Trophoblast cell (in vitro differentiated cells and primary cell): ENCODE measurements around the gene NFRKB.
"Not testable (repeated sequence)": the region's sequence is repeated elsewhere in the genome, so short reads cannot be mapped to it uniquely, and the experiment has no call there.

Experiments
- DNase-seq, 2 donors: peaks; one replicate each; pipeline ENCODE4 v3.0.0-alpha.2; 2016
- H2AFZ ChIP-seq: 2 replicates; pipeline ENCODE4 v1.6.1; 2013; ENCODE audit warnings: low read length, moderate library complexity, mild to moderate bottlenecking; ENCODE audit not compliant: insufficient read depth, poor library complexity
- H2AK5ac ChIP-seq: 2 replicates; pipeline ENCODE4 v1.6.1; 2013; ENCODE audit warnings: mild to moderate bottlenecking, low read length
- H2BK120ac ChIP-seq: 2 replicates; pipeline ENCODE4 v1.6.1; 2013; ENCODE audit warnings: low read length, mild to moderate bottlenecking, moderate library complexity; ENCODE audit not compliant: insufficient read depth, poor library complexity
- H2BK12ac ChIP-seq: 2 replicates; pipeline ENCODE4 v1.6.1; 2013; ENCODE audit warnings: mild to moderate bottlenecking, low read length, moderate library complexity
- H2BK5ac ChIP-seq: 2 replicates; pipeline ENCODE4 v1.6.1; 2013; ENCODE audit warnings: low read length, low read depth, moderate library complexity, mild to moderate bottlenecking; ENCODE audit not compliant: poor library complexity
- H3K14ac ChIP-seq: 2 replicates; pipeline ENCODE4 v1.6.1; 2013; ENCODE audit warnings: mild to moderate bottlenecking, low read length
- H3K18ac ChIP-seq: 2 replicates; pipeline ENCODE4 v1.6.1; 2013; ENCODE audit warnings: mild to moderate bottlenecking, low read length
- H3K23ac ChIP-seq: 2 replicates; pipeline ENCODE4 v1.6.1; 2013; ENCODE audit warnings: low read length
- H3K27ac ChIP-seq: 2 replicates; pipeline ENCODE4 v1.5.1; 2013; ENCODE audit warnings: low read depth, mild to moderate bottlenecking, inconsistent platforms, low read length, moderate library complexity
- H3K27me3 ChIP-seq: 2 replicates; pipeline ENCODE4 v1.6.1; 2013; ENCODE audit warnings: inconsistent platforms, mild to moderate bottlenecking, low read length, moderate library complexity; ENCODE audit not compliant: insufficient read depth
- H3K36me3 ChIP-seq, 2 experiments: 1 replicate in 1 of 2; 2 replicates in 1 of 2; pipeline ENCODE4 v1.6.1; 2013; ENCODE audit warnings: low read length in 2 of 2, mild to moderate bottlenecking in 2 of 2, moderate library complexity in 1 of 2; ENCODE audit not compliant: insufficient read depth in 2 of 2, control insufficient read depth in 1 of 2
- H3K4ac ChIP-seq: 2 replicates; pipeline ENCODE4 v1.6.1; 2013; ENCODE audit warnings: low read depth, mild to moderate bottlenecking, low read length, moderate library complexity
- H3K4me1 ChIP-seq, 2 experiments: 1 replicate in 1 of 2; 2 replicates in 1 of 2; pipeline ENCODE4 v1.6.1; 2013; ENCODE audit warnings: low read length in 2 of 2, mild to moderate bottlenecking in 2 of 2, moderate library complexity in 1 of 2; ENCODE audit not compliant: insufficient read depth in 2 of 2, control insufficient read depth in 1 of 2
- H3K4me2 ChIP-seq: 2 replicates; pipeline ENCODE4 v1.6.1; 2013; ENCODE audit warnings: inconsistent platforms, mild to moderate bottlenecking, low read length, moderate library complexity
- H3K4me3 ChIP-seq: 2 replicates; pipeline ENCODE4 v1.5.1; 2013; ENCODE audit warnings: mild to moderate bottlenecking, low read depth, low read length, inconsistent platforms
- H3K79me1 ChIP-seq: one replicate; pipeline ENCODE4 v1.6.1; 2013; ENCODE audit warnings: low read length
- H3K79me2 ChIP-seq: 2 replicates; pipeline ENCODE4 v1.6.1; 2013; ENCODE audit warnings: low read length, mild to moderate bottlenecking; ENCODE audit not compliant: control insufficient read depth, insufficient read depth, poor library complexity
- H3K9ac ChIP-seq: 2 replicates; pipeline ENCODE4 v1.6.1; 2013; ENCODE audit warnings: mild to moderate bottlenecking, low read length
- H3K9me3 ChIP-seq: 2 replicates; pipeline ENCODE4 v1.6.1; 2013; ENCODE audit warnings: low read depth, mild to moderate bottlenecking, control low read depth, inconsistent platforms, low read length; ENCODE audit not compliant: insufficient read depth
- H4K12ac ChIP-seq: 2 replicates; pipeline ENCODE4 v1.6.1; 2013; ENCODE audit warnings: low read depth, mild to moderate bottlenecking, low read length, moderate library complexity
- H4K8ac ChIP-seq: 2 replicates; pipeline ENCODE4 v1.6.1; 2013; ENCODE audit warnings: low read depth, mild to moderate bottlenecking, low read length, moderate library complexity
- H4K91ac ChIP-seq: one replicate; pipeline ENCODE4 v1.6.1; 2013; ENCODE audit warnings: low read depth, mild to moderate bottlenecking, low read length, moderate library complexity
- WGBS: extraction: QIAGEN DNeasy Blood & Tissue Kit; methylation state at CpG from one replicate; pipeline ENCODE4 v1.1.7; 2013; ENCODE audit warnings: missing lambda C conversion rate; ENCODE audit not compliant: insufficient read length, insufficient coverage; ENCODE audit errors: extremely low coverage; 5-methylcytosine and 5-hydroxymethylcytosine counted together

The NFRKB gene

DNA sequence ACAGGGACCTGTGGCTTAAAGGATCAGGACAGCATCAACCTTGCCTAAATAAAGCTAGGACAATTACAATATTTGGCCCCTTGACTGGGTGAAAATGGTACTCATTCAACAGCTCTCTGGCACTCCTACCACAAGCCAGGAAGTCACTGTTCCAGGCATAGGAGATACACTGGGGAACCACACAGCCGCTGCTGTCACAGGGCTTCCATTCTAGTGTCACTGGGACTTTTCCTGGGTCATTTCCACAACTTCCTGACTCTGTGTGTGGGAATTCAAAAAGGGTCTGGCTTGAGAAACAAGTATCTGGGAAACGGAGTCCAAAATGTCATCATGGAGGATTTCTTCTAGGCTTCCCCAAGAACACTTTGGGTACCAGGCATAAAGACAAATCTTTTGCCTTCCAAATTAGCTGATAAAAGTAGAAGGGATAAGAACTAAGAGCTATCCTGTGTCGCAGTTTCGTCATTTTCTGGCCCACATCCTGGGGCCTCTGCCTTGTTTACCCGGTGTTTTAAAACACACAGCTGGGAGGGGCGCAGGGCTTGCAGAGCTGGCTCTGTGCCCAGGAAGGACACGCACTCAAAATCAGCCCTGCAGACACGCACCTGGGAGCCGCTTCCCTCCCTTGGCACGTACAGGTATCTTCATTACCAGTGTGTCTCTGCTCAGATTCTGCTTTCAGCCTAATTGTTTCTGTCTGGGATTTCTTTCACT lies 41.7 kb downstream of the NFRKB start:
- H3K4me3 ChIP-seq, result no peak overlapping the region
- no peak overlapping the region for H3K23ac ChIP-seq
- no peaks in the 10 kb centered on the region for H3K27me3 ChIP-seq
- peaks cover 4% of the 10 kb centered on the region for H3K79me1 ChIP-seq
- no CpG with 5 or more reads among the region's 10 CpGs for WGBS
- DNase-seq, result peak in 1 of 2 donors; percentile 19
- H3K4me1 ChIP-seq, result peaks cover 6% of the 10 kb centered on the region in 2 experiments
- H3K9me3 ChIP-seq, result peaks cover 2% of the 10 kb centered on the region
- H4K8ac ChIP-seq, result no peak overlapping the region
- no peak overlapping the region for H3K4me2 ChIP-seq
- H2BK120ac ChIP-seq, result no peak overlapping the region
- H2AK5ac ChIP-seq, result no peak overlapping the region
- no peaks in the 10 kb centered on the region for H3K36me3 ChIP-seq
- H2AFZ ChIP-seq, result no peak overlapping the region
- no peak overlapping the region for H2BK5ac ChIP-seq
- no peak overlapping the region for H4K91ac ChIP-seq
- H4K12ac ChIP-seq, result no peak overlapping the region
- H3K27ac ChIP-seq, result no peak overlapping the region
- no peak overlapping the region for H3K18ac ChIP-seq
- H3K4ac ChIP-seq, result no peak overlapping the region
- no peak overlapping the region for H2BK12ac ChIP-seq
- H3K14ac ChIP-seq, result no peak overlapping the region
- H3K9ac ChIP-seq, result no peak overlapping the region
- no peaks in the 10 kb centered on the region for H3K79me2 ChIP-seq

DNA sequence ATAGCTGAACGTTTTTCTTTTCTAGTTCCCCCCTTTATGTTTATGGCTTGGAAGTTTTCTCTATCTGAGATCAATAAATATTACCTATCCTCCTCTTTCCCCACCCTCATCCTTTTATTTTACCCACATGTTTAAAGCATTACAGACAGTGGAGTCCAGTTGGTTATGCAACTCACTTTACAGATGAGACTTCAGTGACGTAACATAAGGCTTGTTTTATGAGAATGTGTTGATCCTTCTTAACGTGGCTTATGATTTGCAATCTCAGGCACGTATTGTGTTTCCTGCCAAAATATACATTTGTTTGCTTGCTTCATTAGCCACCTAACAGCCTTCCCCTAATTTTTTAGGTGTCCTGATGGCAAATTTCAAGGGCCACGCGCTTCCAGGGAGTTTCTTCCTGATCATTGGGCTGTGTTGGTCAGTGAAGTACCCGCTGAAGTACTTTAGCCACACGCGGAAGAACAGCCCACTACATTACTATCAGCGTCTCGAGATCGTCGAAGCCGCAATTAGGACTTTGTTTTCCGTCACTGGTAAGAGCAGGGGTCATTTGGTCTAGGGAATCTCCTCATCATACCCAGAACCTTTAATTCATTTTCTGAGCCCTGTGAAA lies 43.1 kb downstream of the NFRKB start:
- Histone ChIP-seq H2BK5ac (no peak overlapping the region), H4K91ac (no peak overlapping the region), H2AFZ (no peak overlapping the region), H4K8ac (no peak overlapping the region), H3K27me3 (no peaks in the 10 kb centered on the region), H3K14ac (no peak overlapping the region), H2BK120ac (no peak overlapping the region), H3K4me3 (no peak overlapping the region), H3K79me1 (peaks cover 4% of the 10 kb centered on the region), H3K9me3 (peaks cover 2% of the 10 kb centered on the region), H3K4me2 (no peak overlapping the region), H3K27ac (no peak overlapping the region), H3K4me1 (peaks cover 6 to 8% of the 10 kb centered on the region in 2 experiments), H3K79me2 (no peaks in the 10 kb centered on the region), H2BK12ac (no peak overlapping the region), H4K12ac (no peak overlapping the region), H3K4ac (no peak overlapping the region), H3K18ac (no peak overlapping the region), H3K36me3 (no peaks in the 10 kb centered on the region), H2AK5ac (no peak overlapping the region), H3K9ac (no peak overlapping the region), H3K23ac (no peak overlapping the region)
- peak in 1 of 2 donors; percentile 78 for DNase-seq
- WGBS, result no CpG with 5 or more reads among the region's 15 CpGs

DNA sequence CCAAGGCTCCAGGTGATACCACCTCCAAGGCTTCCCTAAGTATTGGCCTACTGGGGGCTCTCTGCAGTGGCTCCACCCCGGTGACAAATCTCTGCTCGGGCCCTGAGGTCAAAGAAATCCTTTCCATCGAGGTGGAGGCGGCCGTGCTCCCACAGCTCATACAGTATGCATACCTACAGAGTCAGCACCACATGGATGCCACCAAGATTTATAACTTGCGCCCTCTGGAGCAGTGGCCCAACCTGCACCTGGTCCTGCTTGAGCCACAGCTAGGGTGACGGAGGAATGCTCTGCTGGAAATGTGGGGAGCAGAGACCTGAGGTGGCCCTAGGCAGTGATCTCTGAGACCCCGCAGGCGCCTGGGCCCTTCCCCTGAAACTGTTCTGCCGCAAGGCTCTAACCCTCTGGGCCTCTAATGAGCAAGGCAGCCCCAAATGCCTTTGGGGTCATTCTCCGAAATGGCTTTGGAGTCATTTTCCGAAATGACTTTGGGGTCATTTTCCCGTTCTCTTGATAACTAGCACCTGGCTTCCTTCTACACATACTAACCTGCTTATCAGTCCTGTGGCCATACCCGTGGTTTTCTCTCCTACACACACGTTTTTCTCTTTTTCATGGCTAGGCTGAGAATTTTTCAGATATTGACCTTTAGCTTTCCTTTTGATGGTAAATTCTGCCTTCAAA lies 45.8 kb downstream of the NFRKB start:
- peaks cover 2% of the 10 kb centered on the region for H3K9me3 ChIP-seq
- no peak overlapping the region for H2AK5ac ChIP-seq
- DNase-seq, result peak; percentile 79 to 94
- no peak overlapping the region for H2BK120ac ChIP-seq
- H2BK12ac ChIP-seq, result no peak overlapping the region
- no peak overlapping the region for H4K91ac ChIP-seq
- H2BK5ac ChIP-seq, result no peak overlapping the region
- no peak overlapping the region for H3K14ac ChIP-seq
- no CpG with 5 or more reads among the region's 15 CpGs for WGBS
- H3K4me2 ChIP-seq, result no peak overlapping the region
- H2AFZ ChIP-seq, result no peak overlapping the region
- peaks cover 6 to 12% of the 10 kb centered on the region in 2 experiments for H3K4me1 ChIP-seq
- H3K23ac ChIP-seq, result no peak overlapping the region
- no peak overlapping the region for H3K4me3 ChIP-seq
- H3K9ac ChIP-seq, result no peak overlapping the region
- no peaks in the 10 kb centered on the region for H3K36me3 ChIP-seq
- no peak overlapping the region for H4K8ac ChIP-seq
- no peak overlapping the region for H3K4ac ChIP-seq
- peaks cover 4% of the 10 kb centered on the region for H3K79me1 ChIP-seq
- H3K18ac ChIP-seq, result no peak overlapping the region
- H3K27ac ChIP-seq, result no peak overlapping the region
- no peaks in the 10 kb centered on the region for H3K79me2 ChIP-seq
- no peaks in the 10 kb centered on the region for H3K27me3 ChIP-seq
- H4K12ac ChIP-seq, result no peak overlapping the region

DNA sequence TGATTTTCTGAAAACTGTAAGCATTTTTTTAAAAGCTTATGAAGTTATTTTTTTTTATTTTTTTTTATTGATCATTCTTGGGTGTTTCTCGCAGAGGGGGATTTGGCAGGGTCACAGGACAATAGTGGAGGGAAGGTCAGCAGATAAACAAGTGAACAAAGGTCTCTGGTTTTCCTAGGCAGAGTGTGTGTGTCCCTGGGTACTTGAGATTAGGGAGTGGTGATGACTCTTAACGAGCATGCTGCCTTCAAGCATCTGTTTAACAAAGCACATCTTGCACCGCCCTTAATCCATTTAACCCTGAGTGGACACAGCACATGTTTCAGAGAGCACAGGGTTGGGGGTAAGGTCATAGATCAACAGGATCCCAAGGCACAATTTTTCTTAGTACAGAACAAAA lies 48.0 kb downstream of the NFRKB start:
- H3K23ac ChIP-seq, H4K8ac ChIP-seq, DNase-seq, H3K14ac ChIP-seq, H3K9me3 ChIP-seq, H3K4ac ChIP-seq, H2AK5ac ChIP-seq, H3K9ac ChIP-seq, H3K27ac ChIP-seq, H3K18ac ChIP-seq, H4K91ac ChIP-seq, H3K4me3 ChIP-seq, H2BK12ac ChIP-seq, H3K4me2 ChIP-seq, H2BK5ac ChIP-seq, H3K79me2 ChIP-seq, H4K12ac ChIP-seq, H2BK120ac ChIP-seq, H3K27me3 ChIP-seq, H2AFZ ChIP-seq, H3K36me3 ChIP-seq, H3K79me1 ChIP-seq: not testable (repeated sequence)
- peaks cover 6 to 12% of the 10 kb centered on the region in 2 experiments for H3K4me1 ChIP-seq
- WGBS, result no CpG with 5 or more reads among the region's 3 CpGs
